Forelimb muscle (tissue), 1 donor: Measurements from ENCODE around the gene RRM1. TPM values are rescaled to one million over a fixed set of nuclear protein-coding genes. Genes with fewer than 3 reads are reported as not detected.

ENCODE experiments used
- DNase-seq: peaks from one replicate; pipeline ENCODE4 v3.0.0-alpha.2; 2013; ENCODE audit warnings: low read depth
- polyA plus RNA-seq: library from polyadenylated mRNA; unstranded; fragments of 120-200 nt; gene quantifications from one replicate; pipeline ENCODE4 v1.2.1, GENCODE V29; 2013; ENCODE audit not compliant: insufficient read length

RRM1 gene
- polyA plus RNA-seq, 1 donor, result 35.1 TPM

- no peak for DNase-seq
Measured at GRCh38 chr11:4186464-4187054, 92.0 kb downstream of the RRM1 start.

- peak; percentile 66 for DNase-seq
Measured at GRCh38 chr11:4187055-4187988, 92.7 kb downstream of the RRM1 start.

Other genes starting within 250 kb of the RRM1 start
- gene STIM1, start 239.1 kb upstream of the RRM1 start, polyA plus RNA-seq, result 116 TPM